DOHH2 (cell line): ENCODE measurements around the gene DDX51.
"Not testable (repeated sequence)": the region's sequence is repeated elsewhere in the genome, so short reads cannot be mapped to it uniquely, and the experiment has no call there.

ENCODE experiments used
- H3F3A ChIP-seq: fragments of 200-600 bp; sonication (generic), shearing (Covaris generic); 2 replicates; pipeline ENCODE4 v1.6.0; 2016; ENCODE audit warnings: antibody characterized with exemption, mild to moderate bottlenecking; ENCODE audit not compliant: control insufficient read depth, insufficient read depth
- H3K27ac ChIP-seq: fragments of 200-600 bp; sonication (generic); 2 replicates; pipeline ENCODE4 v1.5.1; 2014; ENCODE audit warnings: low read depth, mild to moderate bottlenecking, low read length, moderate library complexity
- H3K27me3 ChIP-seq: fragments of 200-600 bp; sonication (generic); 2 replicates; pipeline ENCODE4 v1.6.1; 2014; ENCODE audit warnings: mild to moderate bottlenecking, low read length, mixed read lengths; ENCODE audit not compliant: control insufficient read depth
- H3K36me3 ChIP-seq: fragments of 200-600 bp; sonication (generic); 2 replicates; pipeline ENCODE4 v1.6.1; 2014; ENCODE audit warnings: mild to moderate bottlenecking, low read length, moderate library complexity, mixed read lengths; ENCODE audit not compliant: control insufficient read depth
- H3K4me1 ChIP-seq: fragments of 200-600 bp; sonication (generic); 2 replicates; pipeline ENCODE4 v1.6.1; 2014; ENCODE audit warnings: mild to moderate bottlenecking, low read length, mixed read lengths; ENCODE audit not compliant: control insufficient read depth
- H3K4me2 ChIP-seq: fragments of 200-600 bp; sonication (generic); 2 replicates; pipeline ENCODE4 v1.6.0; 2014; ENCODE audit warnings: mild to moderate bottlenecking, low read length, moderate library complexity
- H3K4me3 ChIP-seq: fragments of 200-600 bp; sonication (generic); 2 replicates; pipeline ENCODE4 v1.5.1; 2014; ENCODE audit warnings: mild to moderate bottlenecking, low read length, mixed read lengths
- H3K79me2 ChIP-seq: fragments of 200-600 bp; sonication (generic); 2 replicates; pipeline ENCODE4 v1.6.1; 2014; ENCODE audit warnings: mild to moderate bottlenecking, low read length, mixed read lengths; ENCODE audit not compliant: control insufficient read depth
- H3K9me2 ChIP-seq: fragments of 200-600 bp; sonication (generic); replicated peaks from 2 replicates; pipeline ENCODE4 v1.6.1; 2014; ENCODE audit warnings: mild to moderate bottlenecking, low read length, mixed read lengths; ENCODE audit not compliant: control insufficient read depth
- H3K9me3 ChIP-seq: fragments of 200-600 bp; sonication (generic); 2 replicates; pipeline ENCODE4 v1.6.1; 2014; ENCODE audit warnings: antibody characterized with exemption, low read length, mixed read lengths; ENCODE audit not compliant: control insufficient read depth, insufficient read depth
- H4K20me1 ChIP-seq: fragments of 200-600 bp; sonication (generic); 2 replicates; pipeline ENCODE4 v1.6.0; 2014; ENCODE audit warnings: low read depth, mild to moderate bottlenecking, antibody characterized with exemption, low read length, moderate library complexity; ENCODE audit not compliant: control insufficient read depth, insufficient read depth
- EZH2phosphoT487 ChIP-seq: fragments of 200-600 bp; sonication (generic); IDR thresholded peaks from 2 replicates; pipeline ENCODE4 v1.6.1; 2017; ENCODE audit warnings: borderline replicate concordance, mild to moderate bottlenecking, antibody characterized with exemption, low read length, moderate library complexity, mixed read lengths
- TF ChIP-seq, protein P1 (sequence below): fragments of 200-600 bp; sonication (generic); IDR thresholded peaks from one replicate; pipeline ENCODE4 v1.5.1; 2014; ENCODE audit warnings: antibody characterized with exemption, mild to moderate bottlenecking, low read depth, low read length; ENCODE audit not compliant: poor library complexity, severe bottlenecking

Gene DDX51

DNA sequence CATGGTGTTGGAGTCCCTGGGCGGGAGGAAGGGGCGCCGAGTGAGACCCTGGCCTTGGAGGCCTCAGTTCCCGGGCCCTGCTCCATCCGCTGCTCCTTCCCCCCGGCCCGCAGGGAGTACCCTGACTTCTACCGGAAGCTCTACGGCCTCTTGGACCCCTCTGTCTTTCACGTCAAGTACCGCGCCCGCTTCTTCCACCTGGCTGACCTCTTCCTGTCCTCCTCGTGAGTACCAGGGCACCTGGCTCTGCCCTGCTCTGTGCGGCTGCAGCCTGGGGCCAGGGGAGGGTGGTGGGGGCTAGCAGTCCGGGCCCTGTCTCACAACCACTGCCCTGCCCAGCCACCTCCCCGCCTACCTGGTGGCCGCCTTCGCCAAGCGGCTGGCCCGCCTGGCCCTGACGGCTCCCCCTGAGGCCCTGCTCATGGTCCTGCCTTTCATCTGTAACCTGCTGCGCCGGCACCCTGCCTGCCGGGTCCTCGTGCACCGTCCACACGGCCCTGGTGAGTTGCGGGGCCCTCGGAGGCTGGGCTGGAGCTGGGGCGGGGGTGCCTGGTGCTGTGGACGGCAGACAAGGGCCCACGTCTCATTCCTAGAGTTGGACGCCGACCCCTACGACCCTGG, 7.1 kb upstream of the DDX51 start:
- no peaks in the 10 kb centered on the region for H3K9me2 ChIP-seq
- H3K36me3 ChIP-seq, result peaks cover 49% of the 10 kb centered on the region
- H3K27me3 ChIP-seq, result no peaks in the 10 kb centered on the region
- H3K4me2 ChIP-seq, result no peak overlapping the region
- H3K27ac ChIP-seq, result no peak overlapping the region
- no peaks in the 10 kb centered on the region for H4K20me1 ChIP-seq
- peaks cover 21% of the 10 kb centered on the region for H3K79me2 ChIP-seq
- no peak for TF ChIP-seq EZH2phosphoT487
- TF ChIP-seq, protein P1, sequence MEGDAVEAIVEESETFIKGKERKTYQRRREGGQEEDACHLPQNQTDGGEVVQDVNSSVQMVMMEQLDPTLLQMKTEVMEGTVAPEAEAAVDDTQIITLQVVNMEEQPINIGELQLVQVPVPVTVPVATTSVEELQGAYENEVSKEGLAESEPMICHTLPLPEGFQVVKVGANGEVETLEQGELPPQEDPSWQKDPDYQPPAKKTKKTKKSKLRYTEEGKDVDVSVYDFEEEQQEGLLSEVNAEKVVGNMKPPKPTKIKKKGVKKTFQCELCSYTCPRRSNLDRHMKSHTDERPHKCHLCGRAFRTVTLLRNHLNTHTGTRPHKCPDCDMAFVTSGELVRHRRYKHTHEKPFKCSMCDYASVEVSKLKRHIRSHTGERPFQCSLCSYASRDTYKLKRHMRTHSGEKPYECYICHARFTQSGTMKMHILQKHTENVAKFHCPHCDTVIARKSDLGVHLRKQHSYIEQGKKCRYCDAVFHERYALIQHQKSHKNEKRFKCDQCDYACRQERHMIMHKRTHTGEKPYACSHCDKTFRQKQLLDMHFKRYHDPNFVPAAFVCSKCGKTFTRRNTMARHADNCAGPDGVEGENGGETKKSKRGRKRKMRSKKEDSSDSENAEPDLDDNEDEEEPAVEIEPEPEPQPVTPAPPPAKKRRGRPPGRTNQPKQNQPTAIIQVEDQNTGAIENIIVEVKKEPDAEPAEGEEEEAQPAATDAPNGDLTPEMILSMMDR, result no peak
- no peaks in the 10 kb centered on the region for H3K4me1 ChIP-seq
- no peak overlapping the region for H3K4me3 ChIP-seq
- H3K9me3 ChIP-seq, result peaks cover 9% of the 10 kb centered on the region
- H3F3A ChIP-seq, result peaks cover 6% of the 10 kb centered on the region

DNA sequence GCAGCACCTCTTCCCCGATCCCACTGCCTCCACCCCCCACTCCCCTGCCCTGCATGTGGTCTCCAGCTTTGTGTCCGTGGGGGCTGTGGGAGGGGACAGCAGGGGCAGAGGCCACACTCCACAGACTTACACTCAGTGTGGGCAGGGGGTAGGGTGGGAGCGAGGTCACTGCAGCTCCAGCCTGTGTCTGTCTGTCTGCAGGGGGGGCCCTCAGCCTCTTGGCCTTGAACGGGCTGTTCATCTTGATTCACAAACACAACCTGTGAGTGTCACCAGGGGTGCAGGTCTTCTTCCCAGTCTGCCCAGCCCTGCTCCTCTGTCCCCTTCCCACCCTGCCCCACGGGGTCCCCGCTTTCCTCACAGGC, 6.6 kb upstream of the DDX51 start:
- peaks cover 26% of the 10 kb centered on the region for H3K79me2 ChIP-seq
- H3K4me3 ChIP-seq, result no peak overlapping the region
- no peak for TF ChIP-seq EZH2phosphoT487
- TF ChIP-seq, protein P1, result no peak
- H3K36me3 ChIP-seq, result peaks cover 48% of the 10 kb centered on the region
- H3F3A ChIP-seq, result peaks cover under 1% of the 10 kb centered on the region; the same call in 1 of the 2 replicates
- H3K4me2 ChIP-seq, result no peak overlapping the region
- peaks cover 4% of the 10 kb centered on the region for H3K9me3 ChIP-seq
- no peak overlapping the region for H3K27ac ChIP-seq
- H3K9me2 ChIP-seq, result no peaks in the 10 kb centered on the region
- H3K4me1 ChIP-seq, result no peaks in the 10 kb centered on the region; the same call in 1 of the 2 replicates
- no peaks in the 10 kb centered on the region for H4K20me1 ChIP-seq
- H3K27me3 ChIP-seq, result no peaks in the 10 kb centered on the region

DNA sequence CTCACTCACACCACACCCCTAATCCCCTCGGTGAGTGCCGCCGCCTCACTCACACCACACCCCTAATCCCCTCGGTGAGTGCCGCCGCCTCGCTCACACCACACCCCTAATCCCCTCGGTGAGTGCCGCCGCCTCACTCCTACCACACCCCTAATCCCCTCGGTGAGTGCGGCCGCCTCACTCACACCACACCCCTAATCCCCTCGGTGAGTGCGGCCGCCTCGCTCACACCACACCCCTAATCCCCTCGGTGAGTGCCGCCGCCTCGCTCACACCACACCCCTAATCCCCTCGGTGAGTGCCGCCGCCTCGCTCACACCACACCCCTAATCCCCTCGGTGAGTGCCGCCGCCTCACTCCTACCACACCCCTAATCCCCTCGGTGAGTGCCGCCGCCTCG, 5.4 kb upstream of the DDX51 start:
- not testable (repeated sequence) for H3K4me2 ChIP-seq, H3K27me3 ChIP-seq, H4K20me1 ChIP-seq, H3K4me3 ChIP-seq, H3F3A ChIP-seq, H3K4me1 ChIP-seq, H3K9me3 ChIP-seq, H3K27ac ChIP-seq, H3K9me2 ChIP-seq
- peaks cover 39% of the 10 kb centered on the region for H3K79me2 ChIP-seq
- peaks cover 43% of the 10 kb centered on the region for H3K36me3 ChIP-seq

DNA sequence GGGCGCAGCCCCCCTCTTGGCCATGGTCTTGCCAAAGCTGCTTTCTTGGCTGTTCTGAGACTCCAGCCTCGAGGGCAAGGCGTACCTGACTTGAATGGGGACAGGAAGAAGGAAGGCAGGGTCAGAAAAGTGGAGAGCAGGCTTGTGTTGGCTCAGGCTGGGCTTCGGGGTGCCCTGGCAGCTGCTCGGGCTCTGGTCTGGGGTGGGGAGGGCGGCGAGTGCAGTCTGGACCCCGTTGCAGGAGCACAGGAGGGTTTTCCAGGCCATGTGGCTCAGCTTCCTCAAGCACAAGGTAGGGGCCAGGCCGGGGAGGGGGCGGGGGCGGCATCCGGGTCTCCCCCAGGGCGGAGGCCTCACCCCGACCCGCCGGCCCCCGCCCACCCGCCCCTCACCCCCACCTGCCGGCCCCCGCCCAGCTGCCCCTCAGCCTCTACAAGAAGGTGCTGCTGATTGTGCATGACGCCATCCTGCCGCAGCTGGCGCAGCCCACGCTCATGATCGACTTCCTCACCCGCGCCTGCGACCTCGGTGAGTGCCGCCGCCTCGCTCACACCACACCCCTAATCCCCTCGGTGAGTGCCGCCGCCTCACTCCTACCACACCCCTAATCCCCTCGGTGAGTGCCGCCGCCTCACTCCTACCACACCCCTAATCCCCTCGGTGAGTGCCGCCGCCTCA, 4.4 kb upstream of the DDX51 start:
- H3K9me2 ChIP-seq, result no peaks in the 10 kb centered on the region
- H3K79me2 ChIP-seq, result peaks cover 49% of the 10 kb centered on the region
- H3K36me3 ChIP-seq, result peaks cover 45% of the 10 kb centered on the region
- no peak overlapping the region for H3K4me3 ChIP-seq
- H4K20me1 ChIP-seq, result peaks cover 8% of the 10 kb centered on the region
- H3K27me3 ChIP-seq, result no peaks in the 10 kb centered on the region
- TF ChIP-seq EZH2phosphoT487, result no peak
- TF ChIP-seq, protein P1, result no peak
- H3K27ac ChIP-seq, result no peak overlapping the region
- H3K9me3 ChIP-seq, result no peaks in the 10 kb centered on the region
- H3K4me2 ChIP-seq, result no peak overlapping the region
- peaks cover 9% of the 10 kb centered on the region for H3K4me1 ChIP-seq
- H3F3A ChIP-seq, result no peaks in the 10 kb centered on the region
